ENCODE data around the gene CDC40. TPM values are rescaled to one million over a fixed set of nuclear protein-coding genes. Genes with fewer than 3 reads are reported as not detected.

The CDC40 gene
- total and polyA plus RNA-seq, 9 of the 15 experiments (the other 6 are each of a cell fraction or from before 2014, with no cell fraction given): 9.7 to 26.3 (median 15.7) TPM

GRCh38 chr6:110180228-110181008 lies at the start of gene CDC40 (continued):
- no peak for TF ChIP-seq ZBTB43 (CRISPR knock-in tag; IDR thresholded peaks at IDR 0.05)
- TF ChIP-seq POLR2H (tag; IDR thresholded peaks at IDR 0.05; ENCODE audit: low read depth): peak; percentile 38; the same call in 1 of the 2 replicates
- TF ChIP-seq XRCC4 (IDR thresholded peaks at IDR 0.05; ENCODE audit: extremely low read depth, insufficient read depth, insufficient read length): no peak
- TF ChIP-seq ZNF79 (CRISPR knock-in tag; IDR thresholded peaks at IDR 0.05; ENCODE audit: low read depth): no peak
- TF ChIP-seq DNMT1 (IDR thresholded peaks at IDR 0.05): no peak
- TF ChIP-seq ARID3B (CRISPR knock-in tag; IDR thresholded peaks at IDR 0.05; ENCODE audit: borderline replicate concordance): no peak
- no peak for TF ChIP-seq BRF2 (IDR thresholded peaks at IDR 0.05; ENCODE audit: borderline replicate concordance, insufficient read depth, insufficient read length)
- TF ChIP-seq HNRNPLL (IDR thresholded peaks at IDR 0.05; ENCODE audit: low read depth, low read length, poor library complexity, severe bottlenecking): no peak
- 0 out of 2 replicates have a peak, but pooled peaks have one; percentile 32 for TF ChIP-seq SMARCA4 (IDR thresholded peaks at IDR 0.05)
- TF ChIP-seq TCF7 (IDR thresholded peaks at IDR 0.05; ENCODE audit: borderline replicate concordance): 0 out of 2 replicates have a peak, but pooled peaks have one; percentile 10
- no peak for TF ChIP-seq ZFX (CRISPR knock-in tag; IDR thresholded peaks at IDR 0.05)
- no peak for TF ChIP-seq BDP1 (IDR thresholded peaks at IDR 0.05; ENCODE audit: insufficient read depth, insufficient read length)
- TF ChIP-seq CHD4 (IDR thresholded peaks at IDR 0.05; ENCODE audit: insufficient read depth, insufficient replicate concordance, low read depth, low read length, poor library complexity, severe bottlenecking): no peak
- no peak for TF ChIP-seq BRD9 (IDR thresholded peaks at IDR 0.05; ENCODE audit: low read depth, partially characterized antibody)
- TF ChIP-seq MEIS2 (IDR thresholded peaks at IDR 0.05; ENCODE audit: partially characterized antibody): peak; percentile 87
- TF ChIP-seq ZNF436 (CRISPR knock-in tag; IDR thresholded peaks at IDR 0.05): no peak
- TF ChIP-seq JUN (IDR thresholded peaks at IDR 0.05; ENCODE audit: borderline replicate concordance, low read depth, low read length): 0 out of 2 replicates have a peak, but pooled peaks have one; percentile 6
- no peak for TF ChIP-seq JUN (CRISPR knock-in tag; IDR thresholded peaks at IDR 0.05; ENCODE audit: borderline replicate concordance)
- TF ChIP-seq ELF2 (CRISPR knock-in tag; IDR thresholded peaks at IDR 0.05): peak; percentile 95
- peak; percentile 18; the same call in 1 of the 2 replicates for TF ChIP-seq C11orf30 (IDR thresholded peaks at IDR 0.05; ENCODE audit: low read depth)
- TF ChIP-seq ZNF280A (IDR thresholded peaks at IDR 0.05; ENCODE audit: low read depth, partially characterized antibody): no peak
- no peak for TF ChIP-seq ZC3H4 (CRISPR knock-in tag; IDR thresholded peaks at IDR 0.05; ENCODE audit: borderline replicate concordance)
- no peak for TF ChIP-seq HDAC2 (IDR thresholded peaks at IDR 0.05)
